Lower leg skin (tissue), 3 donors: Measurements from ENCODE around the gene MED10.

Experiments used
- POLR2A ChIP-seq, 2 donors: fragments of 450-650 bp; IDR thresholded peaks; one replicate each; pipeline ENCODE4 v1.6.1; 2016 to 2017; ENCODE audit warnings: antibody characterized with exemption in 2 of 2, mild to moderate bottlenecking in 1 of 2, moderate library complexity in 1 of 2
- TF ChIP-seq, protein P1 (sequence below), 3 donors: fragments of 450-650 bp; IDR thresholded peaks; one replicate each; pipeline ENCODE4 v1.5.1; 2016; ENCODE audit warnings: antibody characterized with exemption in 3 of 3, mild to moderate bottlenecking in 3 of 3, moderate library complexity in 2 of 3

- TF ChIP-seq POLR2A (IDR thresholded peaks at IDR 0.05), result no peak
- TF ChIP-seq, protein P1, sequence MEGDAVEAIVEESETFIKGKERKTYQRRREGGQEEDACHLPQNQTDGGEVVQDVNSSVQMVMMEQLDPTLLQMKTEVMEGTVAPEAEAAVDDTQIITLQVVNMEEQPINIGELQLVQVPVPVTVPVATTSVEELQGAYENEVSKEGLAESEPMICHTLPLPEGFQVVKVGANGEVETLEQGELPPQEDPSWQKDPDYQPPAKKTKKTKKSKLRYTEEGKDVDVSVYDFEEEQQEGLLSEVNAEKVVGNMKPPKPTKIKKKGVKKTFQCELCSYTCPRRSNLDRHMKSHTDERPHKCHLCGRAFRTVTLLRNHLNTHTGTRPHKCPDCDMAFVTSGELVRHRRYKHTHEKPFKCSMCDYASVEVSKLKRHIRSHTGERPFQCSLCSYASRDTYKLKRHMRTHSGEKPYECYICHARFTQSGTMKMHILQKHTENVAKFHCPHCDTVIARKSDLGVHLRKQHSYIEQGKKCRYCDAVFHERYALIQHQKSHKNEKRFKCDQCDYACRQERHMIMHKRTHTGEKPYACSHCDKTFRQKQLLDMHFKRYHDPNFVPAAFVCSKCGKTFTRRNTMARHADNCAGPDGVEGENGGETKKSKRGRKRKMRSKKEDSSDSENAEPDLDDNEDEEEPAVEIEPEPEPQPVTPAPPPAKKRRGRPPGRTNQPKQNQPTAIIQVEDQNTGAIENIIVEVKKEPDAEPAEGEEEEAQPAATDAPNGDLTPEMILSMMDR (IDR thresholded peaks at IDR 0.05), result no peak
Measured at GRCh38 chr5:6424700-6425099, 46.4 kb upstream of the MED10 start.
